HG03575 (cell line): ENCODE measurements around the gene TBCD.

Experiments used
- ATAC-seq: cut with Tn5 transposase; IDR thresholded peaks from one replicate; pipeline ENCODE4 v1.9.1; 2021; ENCODE audit not compliant: unreplicated experiment, insufficient number of reproducible peaks, low FRiP score; ENCODE audit errors: extremely low read depth

Gene TBCD

GRCh38 chr17:82840431-82840831, 88.6 kb downstream of the TBCD start:
- no peak for ATAC-seq

- ATAC-seq: no peak
These were observed 90.2 kb downstream of the TBCD start for GRCh38 chr17:82841921-82842596.

DNA sequence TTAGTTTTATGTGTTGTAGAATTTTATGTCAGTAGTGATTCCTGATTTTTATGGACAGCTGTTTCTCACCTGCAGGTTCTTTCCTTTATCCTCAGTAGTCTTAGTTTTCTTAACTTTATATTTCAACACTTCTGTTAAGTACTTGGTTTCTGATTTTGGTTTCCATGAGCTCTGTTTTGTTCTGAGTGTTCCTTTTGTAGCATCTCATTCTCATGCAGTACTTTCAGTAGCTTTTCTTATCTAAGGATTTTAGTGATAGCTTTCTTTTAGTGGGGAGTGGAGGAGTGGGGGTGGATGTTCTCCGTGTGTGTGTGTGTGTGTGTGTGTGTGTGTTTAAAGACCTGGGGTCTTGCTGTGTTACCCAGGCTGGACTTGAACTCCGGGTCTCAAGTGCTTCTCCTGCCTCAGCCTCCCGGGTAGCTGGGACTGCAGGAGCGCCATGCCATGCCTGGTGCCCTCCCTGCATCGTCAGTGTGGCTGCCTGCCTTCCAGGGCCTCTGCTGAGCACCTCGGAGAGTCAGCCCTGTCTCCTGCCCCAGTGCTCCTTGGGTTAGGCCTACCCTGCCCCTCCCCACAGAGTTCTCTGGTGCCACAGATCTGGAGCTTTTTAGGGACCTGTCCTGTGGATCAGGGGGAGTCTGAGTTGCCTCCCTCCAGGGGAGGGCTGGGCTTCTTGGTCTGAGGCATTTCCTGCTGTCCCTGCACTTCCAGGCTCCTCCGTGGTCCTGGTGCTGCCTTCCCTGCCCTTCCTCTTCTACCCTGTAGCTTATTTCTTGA, 92.2 kb downstream of the TBCD start:
- ATAC-seq: no peak

DNA sequence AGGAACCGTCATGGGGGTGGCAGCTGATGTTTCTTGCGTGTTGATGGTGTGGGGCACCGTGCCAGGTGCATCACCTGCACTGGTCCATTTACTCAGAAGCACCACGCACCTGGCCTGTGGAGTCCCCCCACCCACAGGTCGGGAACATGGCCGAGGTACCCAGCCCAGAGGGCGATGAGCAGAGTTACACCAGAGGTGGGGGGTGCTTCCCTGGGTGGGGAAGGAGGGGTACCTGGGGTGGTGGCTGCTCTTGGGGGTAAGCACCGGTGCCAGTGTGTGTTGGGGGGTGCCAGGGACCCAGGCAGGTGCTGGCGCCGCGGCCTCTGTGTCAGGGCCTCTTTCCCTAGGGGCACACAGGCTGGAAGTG, 92.9 kb downstream of the TBCD start:
- no peak for ATAC-seq

GRCh38 chr17:82845163-82845807, 93.4 kb downstream of the TBCD start:
- no peak for ATAC-seq

DNA sequence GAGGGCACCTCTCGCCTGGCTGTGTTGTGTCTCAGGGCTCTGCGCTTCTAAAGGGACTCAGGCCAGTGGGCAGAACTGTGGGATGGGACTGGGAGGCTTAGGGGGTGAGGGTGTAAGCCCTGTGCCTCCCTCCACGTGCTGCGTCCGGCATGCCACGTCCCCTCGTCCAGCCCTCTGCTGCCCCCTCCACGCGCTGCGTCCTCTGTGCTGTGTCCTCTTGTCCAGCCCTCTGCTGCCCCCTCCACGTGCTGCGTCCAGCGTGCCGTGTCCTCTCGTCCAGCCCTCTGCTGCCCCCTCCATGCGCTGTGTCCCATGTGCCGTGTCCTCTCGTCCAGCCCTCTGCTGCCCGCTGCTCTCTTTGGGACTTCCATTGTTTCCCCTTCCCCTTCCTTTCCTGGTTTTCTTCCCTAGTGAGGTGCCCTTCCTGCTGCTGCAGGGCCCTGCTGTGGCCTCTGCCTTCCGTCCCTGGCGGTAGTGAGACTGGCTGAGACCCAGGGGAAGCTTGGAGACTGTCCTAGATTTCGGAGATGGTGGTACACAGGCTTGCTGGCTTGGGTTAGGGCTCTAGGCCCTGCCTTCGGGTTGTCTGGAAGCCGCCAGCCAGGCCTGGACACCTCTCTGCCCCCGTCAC, 94.3 kb downstream of the TBCD start:
- no peak for ATAC-seq

GRCh38 chr17:82848022-82848592, 96.2 kb downstream of the TBCD start:
- ATAC-seq: no peak

- no peak for ATAC-seq
These were observed 97.4 kb downstream of the TBCD start for GRCh38 chr17:82849076-82849945.

DNA sequence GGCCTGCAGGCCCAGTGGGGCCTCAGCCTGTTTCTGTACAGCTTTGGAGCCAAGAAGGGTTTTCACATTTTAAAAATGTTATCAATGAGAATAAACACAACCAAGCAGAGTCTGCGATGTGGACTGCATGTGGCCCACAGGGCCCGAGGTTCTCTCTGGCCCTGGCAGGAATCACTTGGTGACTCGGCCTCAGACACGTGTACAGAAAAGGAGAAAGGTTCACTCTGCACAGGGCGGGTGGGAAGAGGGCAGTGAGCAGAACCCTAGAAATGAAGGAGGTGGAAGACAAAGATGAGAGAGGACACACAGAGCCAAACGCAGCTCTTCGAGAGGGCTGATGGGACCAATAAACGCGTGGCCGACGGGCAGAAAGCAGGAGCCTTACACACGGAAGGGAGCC, 99.5 kb downstream of the TBCD start:
- no peak for ATAC-seq

- ATAC-seq: no peak
These were observed 102.4 kb downstream of the TBCD start for GRCh38 chr17:82854226-82854625.

DNA sequence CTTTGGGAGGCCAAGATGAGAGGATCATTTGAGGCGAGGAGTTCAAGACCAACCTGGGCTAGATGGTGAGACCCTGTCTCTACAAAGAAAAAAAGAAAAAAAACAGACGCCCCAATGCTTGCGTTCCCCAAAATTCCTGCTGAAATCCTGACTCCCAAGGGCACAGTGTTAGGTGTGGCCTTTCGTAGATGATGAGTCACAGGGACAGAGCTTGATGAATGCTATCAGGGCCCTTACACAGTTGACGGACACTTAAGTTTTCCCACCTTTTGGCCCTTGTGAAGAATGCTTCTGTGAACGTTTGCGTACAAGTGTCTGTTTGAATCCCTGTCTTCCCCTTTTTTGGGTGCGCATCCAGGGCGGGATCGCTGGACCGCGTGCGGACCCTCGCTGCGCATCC, 104.5 kb downstream of the TBCD start:
- ATAC-seq: no peak

DNA sequence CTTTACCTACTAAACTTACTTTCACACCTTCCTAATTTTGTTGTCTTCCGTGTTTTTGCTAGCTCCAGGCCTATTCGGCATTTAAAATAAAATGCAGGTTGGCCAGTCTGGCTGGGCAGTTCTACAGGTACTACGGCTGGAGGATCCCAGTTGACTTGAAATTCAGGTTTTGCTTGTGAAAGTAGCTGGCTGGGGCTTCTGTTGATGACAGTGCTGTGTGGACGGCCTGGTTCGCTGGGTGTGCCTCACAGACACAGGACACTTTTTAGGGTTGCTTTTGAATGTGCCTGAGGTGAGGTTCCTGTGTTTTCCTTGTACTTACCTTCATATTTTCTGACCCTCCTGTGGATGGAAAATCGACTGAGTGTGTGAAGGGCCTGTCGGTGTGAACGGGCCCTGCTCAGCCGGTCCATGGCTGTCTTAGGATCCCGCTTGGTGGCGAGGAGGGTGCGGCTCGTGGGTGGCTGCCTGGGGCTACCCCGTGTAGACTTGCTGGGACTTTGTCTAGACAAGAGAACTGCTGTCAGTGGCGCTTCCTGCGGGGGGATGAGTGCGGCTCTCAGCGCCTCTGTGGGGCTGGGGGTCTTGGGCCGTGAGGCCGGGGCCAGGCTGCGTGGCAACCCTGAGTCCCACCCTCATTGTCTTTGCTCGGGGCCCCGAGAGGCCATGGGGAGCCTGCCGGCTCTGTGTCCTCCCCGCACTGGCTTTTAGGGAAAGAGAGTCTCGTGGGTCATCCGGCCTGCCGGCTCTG, 106.7 kb downstream of the TBCD start:
- ATAC-seq: no peak

- no peak for ATAC-seq
These were observed 107.9 kb downstream of the TBCD start for GRCh38 chr17:82859431-82860403.

- no peak for ATAC-seq
These were observed 108.9 kb downstream of the TBCD start for GRCh38 chr17:82860606-82861392.

DNA sequence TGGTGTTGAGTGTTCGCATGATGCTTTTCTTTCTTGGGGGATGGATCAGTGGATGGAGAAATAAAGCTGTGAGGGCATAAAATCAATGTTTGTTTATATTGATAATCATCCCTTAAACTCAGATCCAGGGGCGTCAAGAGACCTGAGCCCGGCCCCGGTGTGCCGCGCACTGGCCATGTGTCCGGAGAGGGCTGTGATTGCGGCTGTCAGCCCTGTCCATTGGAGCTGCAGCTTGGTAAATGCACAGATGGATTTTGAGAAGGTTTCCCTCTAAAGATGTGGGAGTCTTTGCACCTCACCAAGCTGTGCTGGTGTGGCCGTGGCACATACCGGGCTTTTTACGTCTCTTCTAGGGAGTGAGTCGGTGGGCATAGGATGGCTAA, 109.5 kb downstream of the TBCD start:
- no peak for ATAC-seq

DNA sequence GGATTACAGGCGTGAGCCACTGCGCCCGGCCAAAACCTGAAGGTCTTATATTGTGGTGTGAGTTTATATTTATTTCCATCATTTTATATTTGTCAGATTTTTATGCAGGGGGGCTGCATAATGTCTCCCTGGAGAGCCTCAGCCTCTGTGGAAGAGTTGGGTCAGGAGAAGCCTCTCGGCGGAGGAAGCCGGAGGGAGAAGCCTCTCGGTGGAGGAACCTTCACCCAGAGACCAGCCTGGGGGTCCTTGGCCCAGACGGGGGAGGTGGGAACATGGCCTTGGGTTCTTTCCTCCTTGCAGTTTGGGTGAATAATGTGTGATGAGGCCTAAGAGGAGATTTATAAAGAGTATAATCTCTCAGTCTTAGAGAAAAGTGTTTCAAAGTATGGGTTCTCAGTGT, 110.3 kb downstream of the TBCD start:
- ATAC-seq: no peak
